BE2C (cell line): ENCODE data around the gene PCNX4.
A peak's percentile ranks its signal among the peaks of the same experiment; 100 is the strongest.

Source experiments
- DNase-seq: peaks from one replicate; pipeline ENCODE4 v3.0.0-alpha.2; 2020
- H3K27me3 ChIP-seq: fragments of 250-450 bp; sonication (Bioruptor Pico); 2 replicates; pipeline ENCODE4 v1.5.1; 2020; ENCODE audit warnings: mild to moderate bottlenecking
- H3K36me3 ChIP-seq: fragments of 250-450 bp; sonication (Bioruptor Pico); 2 replicates; pipeline ENCODE4 v1.5.1; 2020; ENCODE audit warnings: mild to moderate bottlenecking
- H3K4me1 ChIP-seq: fragments of 250-450 bp; sonication (Bioruptor Pico); 2 replicates; pipeline ENCODE4 v1.5.1; 2020
- H3K4me3 ChIP-seq: 2 replicates; pipeline ENCODE4 v1.5.1; 2011; ENCODE audit warnings: low read depth, low read length
- H3K9me3 ChIP-seq: fragments of 250-450 bp; sonication (Bioruptor Pico); 2 replicates; pipeline ENCODE4 v1.5.1; 2020
- TF ChIP-seq, protein P1 (sequence below): IDR thresholded peaks from 2 replicates; pipeline ENCODE4 v1.5.1; 2012; ENCODE audit warnings: mild to moderate bottlenecking, low read depth, low read length

The PCNX4 gene

DNA sequence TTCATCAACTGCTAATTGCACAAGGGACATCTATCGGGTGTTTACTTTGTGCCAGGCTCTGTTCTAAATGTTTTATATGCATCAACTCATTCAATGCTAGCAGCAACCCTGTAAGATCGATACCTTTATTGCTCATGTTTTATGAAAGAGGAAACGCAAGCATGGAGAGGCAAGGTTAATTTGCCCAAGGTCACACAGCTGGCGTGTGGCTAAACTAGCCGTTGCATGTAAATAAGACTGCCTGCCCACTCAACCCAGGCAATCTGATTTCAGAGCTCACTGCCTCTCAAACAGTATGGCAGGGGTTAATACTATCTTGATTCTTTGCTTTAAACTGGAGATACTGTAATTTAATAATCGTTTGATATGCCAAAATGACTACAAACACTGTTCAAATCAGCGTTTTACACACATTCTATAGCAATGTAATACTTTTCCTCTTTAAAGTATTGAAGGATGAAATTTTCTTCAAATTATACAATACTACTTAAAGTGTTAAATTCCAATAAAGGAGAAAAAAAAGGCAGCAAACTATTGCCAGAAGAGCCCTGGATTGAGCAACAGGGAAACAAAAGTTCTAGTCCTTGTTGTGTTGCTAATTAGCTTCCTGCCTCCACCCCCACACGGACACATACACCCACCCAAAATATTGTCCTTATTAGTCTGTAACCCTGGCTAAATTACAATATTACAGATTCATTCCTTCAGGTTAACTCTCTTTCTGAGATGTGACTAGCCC lies 112.5 kb downstream of the PCNX4 start:
- Histone ChIP-seq H3K36me3 (no peaks in the 10 kb centered on the region), H3K27me3 (no peaks in the 10 kb centered on the region), H3K4me1 (peaks cover 3% of the 10 kb centered on the region; the same call in 1 of the 2 replicates), H3K4me3 (peak overlapping the region; percentile 22), H3K9me3 (no peaks in the 10 kb centered on the region)
- TF ChIP-seq, protein P1, sequence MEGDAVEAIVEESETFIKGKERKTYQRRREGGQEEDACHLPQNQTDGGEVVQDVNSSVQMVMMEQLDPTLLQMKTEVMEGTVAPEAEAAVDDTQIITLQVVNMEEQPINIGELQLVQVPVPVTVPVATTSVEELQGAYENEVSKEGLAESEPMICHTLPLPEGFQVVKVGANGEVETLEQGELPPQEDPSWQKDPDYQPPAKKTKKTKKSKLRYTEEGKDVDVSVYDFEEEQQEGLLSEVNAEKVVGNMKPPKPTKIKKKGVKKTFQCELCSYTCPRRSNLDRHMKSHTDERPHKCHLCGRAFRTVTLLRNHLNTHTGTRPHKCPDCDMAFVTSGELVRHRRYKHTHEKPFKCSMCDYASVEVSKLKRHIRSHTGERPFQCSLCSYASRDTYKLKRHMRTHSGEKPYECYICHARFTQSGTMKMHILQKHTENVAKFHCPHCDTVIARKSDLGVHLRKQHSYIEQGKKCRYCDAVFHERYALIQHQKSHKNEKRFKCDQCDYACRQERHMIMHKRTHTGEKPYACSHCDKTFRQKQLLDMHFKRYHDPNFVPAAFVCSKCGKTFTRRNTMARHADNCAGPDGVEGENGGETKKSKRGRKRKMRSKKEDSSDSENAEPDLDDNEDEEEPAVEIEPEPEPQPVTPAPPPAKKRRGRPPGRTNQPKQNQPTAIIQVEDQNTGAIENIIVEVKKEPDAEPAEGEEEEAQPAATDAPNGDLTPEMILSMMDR: no peak
- no peak for DNase-seq

- TF ChIP-seq, protein P1: no peak
- Histone ChIP-seq H3K9me3 (no peaks in the 10 kb centered on the region), H3K4me3 (no peak overlapping the region), H3K4me1 (peaks cover 3% of the 10 kb centered on the region; the same call in 1 of the 2 replicates), H3K27me3 (no peaks in the 10 kb centered on the region), H3K36me3 (no peaks in the 10 kb centered on the region)
- no peak for DNase-seq
Observed at GRCh38 chr14:60204843-60205774, 113.4 kb downstream of the PCNX4 start.

- Histone ChIP-seq H3K4me3 (no peak overlapping the region), H3K27me3 (no peaks in the 10 kb centered on the region), H3K9me3 (no peaks in the 10 kb centered on the region), H3K36me3 (no peaks in the 10 kb centered on the region), H3K4me1 (peaks cover 3% of the 10 kb centered on the region; the same call in 1 of the 2 replicates)
- TF ChIP-seq, protein P1: no peak
- no peak for DNase-seq
Observed at GRCh38 chr14:60206249-60206670, 114.5 kb downstream of the PCNX4 start.

GRCh38 chr14:60206837-60207533 lies 115.3 kb downstream of the PCNX4 start:
- no peaks in the 10 kb centered on the region for H3K9me3 ChIP-seq
- TF ChIP-seq, protein P1: no peak
- DNase-seq: no peak
- H3K4me1 ChIP-seq: peaks cover 3% of the 10 kb centered on the region; the same call in 1 of the 2 replicates
- no peaks in the 10 kb centered on the region for H3K27me3 ChIP-seq
- no peaks in the 10 kb centered on the region for H3K36me3 ChIP-seq
- H3K4me3 ChIP-seq: no peak overlapping the region

DNA sequence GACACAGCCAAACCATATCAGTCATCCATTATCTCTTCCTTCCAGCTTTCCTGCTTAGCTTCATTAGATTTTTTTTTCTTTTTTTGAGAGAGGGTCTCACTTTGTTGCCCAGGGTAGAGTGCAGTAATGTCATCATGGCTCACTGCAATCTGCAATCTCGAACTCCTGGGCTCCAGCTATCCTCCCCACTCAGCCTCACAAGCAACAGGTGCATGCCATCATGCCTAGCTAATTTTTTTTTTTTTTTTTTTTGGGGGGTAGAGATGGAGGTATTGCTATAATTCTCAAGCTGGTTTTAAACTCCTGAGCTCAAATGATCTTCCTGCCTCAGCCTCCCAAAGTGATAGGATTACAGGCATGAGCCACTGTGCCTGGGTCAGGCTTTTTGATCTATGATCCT lies 119.0 kb downstream of the PCNX4 start:
- no peak for DNase-seq
- H3K27me3 ChIP-seq: no peaks in the 10 kb centered on the region
- no peaks in the 10 kb centered on the region; the same call in 1 of the 2 replicates for H3K4me1 ChIP-seq
- no peak overlapping the region for H3K4me3 ChIP-seq
- no peaks in the 10 kb centered on the region for H3K9me3 ChIP-seq
- TF ChIP-seq, protein P1: no peak
- H3K36me3 ChIP-seq: no peaks in the 10 kb centered on the region
